Measurements from ENCODE around the gene AQP2. TPM values are rescaled to one million over a fixed set of nuclear protein-coding genes. Genes with fewer than 3 reads are reported as not detected.
A peak's percentile ranks its signal among the peaks of the same experiment; 100 is the strongest.

Gene AQP2
- total RNA-seq, 6 experiments from 2014 or later = not detected

DNA sequence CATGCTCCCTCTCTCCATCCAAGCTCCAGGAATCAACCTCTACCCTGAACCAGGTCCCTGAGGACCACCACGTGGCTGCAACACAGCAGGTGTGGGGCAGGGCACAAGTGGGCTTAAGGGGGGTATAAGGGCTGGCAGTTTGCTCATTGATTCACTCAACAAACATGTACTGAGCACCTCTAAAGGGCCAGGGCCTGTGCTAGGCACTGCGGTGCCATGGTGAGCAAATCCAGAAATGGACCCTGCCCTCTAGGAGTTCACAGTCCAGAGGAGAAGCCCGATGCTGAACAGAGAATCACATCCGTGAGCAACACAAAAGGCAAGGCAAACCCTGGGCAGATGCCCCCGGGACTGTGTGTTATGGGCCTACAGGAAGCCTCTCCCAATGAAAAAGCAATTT, 6.5 kb upstream of the AQP2 start:
- Histone ChIP-seq H3K36me3 (no peaks in the 10 kb centered on the region), H3K9me3 (no peaks in the 10 kb centered on the region), H3K27me3 (no peaks in the 10 kb centered on the region), H3K4me1 (peaks cover 0 to 7% (median 0%) of the 10 kb centered on the region in 4 donors), H3K4me3 (no peak overlapping the region), H3K27ac (no peak overlapping the region)
- TF ChIP-seq, protein P1, sequence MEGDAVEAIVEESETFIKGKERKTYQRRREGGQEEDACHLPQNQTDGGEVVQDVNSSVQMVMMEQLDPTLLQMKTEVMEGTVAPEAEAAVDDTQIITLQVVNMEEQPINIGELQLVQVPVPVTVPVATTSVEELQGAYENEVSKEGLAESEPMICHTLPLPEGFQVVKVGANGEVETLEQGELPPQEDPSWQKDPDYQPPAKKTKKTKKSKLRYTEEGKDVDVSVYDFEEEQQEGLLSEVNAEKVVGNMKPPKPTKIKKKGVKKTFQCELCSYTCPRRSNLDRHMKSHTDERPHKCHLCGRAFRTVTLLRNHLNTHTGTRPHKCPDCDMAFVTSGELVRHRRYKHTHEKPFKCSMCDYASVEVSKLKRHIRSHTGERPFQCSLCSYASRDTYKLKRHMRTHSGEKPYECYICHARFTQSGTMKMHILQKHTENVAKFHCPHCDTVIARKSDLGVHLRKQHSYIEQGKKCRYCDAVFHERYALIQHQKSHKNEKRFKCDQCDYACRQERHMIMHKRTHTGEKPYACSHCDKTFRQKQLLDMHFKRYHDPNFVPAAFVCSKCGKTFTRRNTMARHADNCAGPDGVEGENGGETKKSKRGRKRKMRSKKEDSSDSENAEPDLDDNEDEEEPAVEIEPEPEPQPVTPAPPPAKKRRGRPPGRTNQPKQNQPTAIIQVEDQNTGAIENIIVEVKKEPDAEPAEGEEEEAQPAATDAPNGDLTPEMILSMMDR (IDR thresholded peaks at IDR 0.05) = no peak
- TF ChIP-seq POLR2A (IDR thresholded peaks at IDR 0.05) = no peak
- intact Hi-C loops (cut with DNase I) = no loop called here
- peak in 2 of 4 donors; percentile 28 to 36 for ATAC-seq
- WGBS (ENCODE audit: insufficient coverage, low coverage, low lambda C conversion rate, missing lambda C conversion rate) = 49% methylated on average over 4 of the region's 5 CpGs
- DNase-seq = peak in 1 of 3 donors; percentile 37

DNA sequence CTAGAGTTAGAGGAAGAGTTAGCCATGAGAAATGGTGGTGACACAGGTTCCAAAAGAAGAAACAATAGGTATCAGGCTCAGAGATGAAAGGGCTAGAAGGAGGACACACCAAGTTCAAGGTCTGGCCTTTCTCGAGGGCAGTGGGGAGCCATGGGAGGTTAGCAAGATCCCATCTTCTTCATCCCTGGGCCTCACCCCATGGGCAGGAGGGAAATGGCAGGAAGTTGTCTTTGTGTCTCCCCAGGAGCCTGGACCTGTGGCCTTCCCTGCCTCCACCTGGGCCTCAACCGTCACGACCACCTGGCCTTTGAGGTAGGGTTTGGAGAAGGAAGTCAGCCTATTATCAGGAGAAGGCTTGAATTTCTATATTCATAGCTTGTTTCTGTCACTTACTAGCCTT, 5.8 kb upstream of the AQP2 start:
- 76% methylated on average over 3 of the region's 3 CpGs for WGBS (ENCODE audit: insufficient coverage, low coverage, low lambda C conversion rate, missing lambda C conversion rate)
- peaks cover 0 to 7% (median 0%) of the 10 kb centered on the region in 4 donors for H3K4me1 ChIP-seq
- intact Hi-C loops (cut with DNase I) = no loop called here
- no peaks in the 10 kb centered on the region for H3K9me3 ChIP-seq
- TF ChIP-seq, protein P1 (IDR thresholded peaks at IDR 0.05) = no peak
- no peak for TF ChIP-seq POLR2A (IDR thresholded peaks at IDR 0.05)
- DNase-seq = peak in 1 of 3 donors; percentile 35
- no peak overlapping the region for H3K27ac ChIP-seq
- no peak for ATAC-seq
- no peak overlapping the region for H3K4me3 ChIP-seq
- no peaks in the 10 kb centered on the region for H3K27me3 ChIP-seq
- H3K36me3 ChIP-seq = no peaks in the 10 kb centered on the region

- intact Hi-C loops (cut with DNase I) = no loop called here
- TF ChIP-seq, protein P1 (IDR thresholded peaks at IDR 0.05) = peak; percentile 72 to 97 (median 90)
- TF ChIP-seq POLR2A (IDR thresholded peaks at IDR 0.05) = no peak
- H3K27ac ChIP-seq = no peak overlapping the region
- H3K4me3 ChIP-seq = no peak overlapping the region
- ATAC-seq (peak; percentile 97 to 98 (median 98)), DNase-seq (peak; percentile 82 to 85 (median 83))
- WGBS (ENCODE audit: insufficient coverage, low coverage, low lambda C conversion rate, missing lambda C conversion rate) = 6% methylated on average over 28 of the region's 28 CpGs
- H3K9me3 ChIP-seq = no peaks in the 10 kb centered on the region
- no peaks in the 10 kb centered on the region for H3K27me3 ChIP-seq
- peaks cover 0 to 7% (median 0%) of the 10 kb centered on the region in 4 donors for H3K4me1 ChIP-seq
- no peaks in the 10 kb centered on the region for H3K36me3 ChIP-seq
Measured at GRCh38 chr12:49945394-49946080, 5.0 kb upstream of the AQP2 start.

DNA sequence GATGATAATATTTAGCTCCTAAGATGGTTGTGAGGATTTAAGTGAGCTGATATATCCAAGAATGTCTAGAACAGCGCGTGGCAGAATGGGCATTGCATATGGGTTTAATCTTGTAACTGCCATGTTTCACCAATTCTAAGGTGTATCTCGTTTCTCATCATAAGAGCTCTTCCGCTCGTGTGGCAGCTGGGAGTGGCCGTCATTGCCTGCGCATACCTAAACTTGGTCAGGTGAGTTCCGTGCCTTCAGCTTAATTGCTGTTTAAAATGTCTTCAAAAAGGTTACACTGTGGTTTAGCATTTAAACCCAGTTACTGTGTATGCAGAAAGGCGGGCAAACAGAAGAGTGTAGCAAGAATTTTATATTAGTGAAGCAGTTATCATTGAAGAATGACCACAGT, 4.5 kb upstream of the AQP2 start:
- no peak for DNase-seq
- H3K36me3 ChIP-seq = no peaks in the 10 kb centered on the region
- no peak for ATAC-seq
- H3K9me3 ChIP-seq = no peaks in the 10 kb centered on the region
- TF ChIP-seq, protein P1 (IDR thresholded peaks at IDR 0.05) = no peak
- TF ChIP-seq POLR2A (IDR thresholded peaks at IDR 0.05) = no peak
- H3K4me3 ChIP-seq = no peak overlapping the region
- H3K27me3 ChIP-seq = no peaks in the 10 kb centered on the region
- intact Hi-C loops (cut with DNase I) = no loop called here
- 87% methylated on average over 9 of the region's 9 CpGs for WGBS (ENCODE audit: insufficient coverage, low coverage, low lambda C conversion rate, missing lambda C conversion rate)
- no peak overlapping the region for H3K27ac ChIP-seq
- peaks cover 0 to 7% (median 0%) of the 10 kb centered on the region in 4 donors for H3K4me1 ChIP-seq
